Neural progenitor cell (in vitro differentiated cells): ENCODE measurements around the gene NPHP4.

Source experiments
- CTCF ChIP-seq: fragments of 200-600 bp; sonication (generic); IDR thresholded peaks from 2 replicates; pipeline ENCODE4 v1.5.1; 2017; ENCODE audit warnings: antibody characterized with exemption, mild to moderate bottlenecking
- EZH2 ChIP-seq: fragments of 200-600 bp; sonication (generic); IDR thresholded peaks from 2 replicates; pipeline ENCODE4 v1.6.1; 2017; ENCODE audit warnings: antibody characterized with exemption, mild to moderate bottlenecking, moderate library complexity
- EZH2phosphoT487 ChIP-seq: fragments of 200-600 bp; sonication (generic); IDR thresholded peaks from 2 replicates; pipeline ENCODE4 v1.6.1; 2017; ENCODE audit warnings: antibody characterized with exemption

GRCh38 chr1:5934058-5934884 lies 58.0 kb downstream of the NPHP4 start:
- TF ChIP-seq CTCF (no peak), EZH2 (no peak), EZH2phosphoT487 (no peak)
